HepG2 (cell line): ENCODE results near the gene MC1R. TPM values are rescaled to one million over a fixed set of nuclear protein-coding genes. Genes with fewer than 3 reads are reported as not detected.

Experiments used
- ATF7-NPFF ChIP-seq: sonication (generic); formaldehyde crosslinking; IDR thresholded peaks from 2 replicates; pipeline ENCODE4 v1.8.1; 2023; ENCODE audit warnings: mild to moderate bottlenecking, low read depth, missing genetic modification reagents, moderate library complexity
- HHEX ChIP-seq: IDR thresholded peaks from 2 replicates; pipeline ENCODE4 v1.6.1; 2016; ENCODE audit warnings: control low read depth
- HOXA3 ChIP-seq: sonication (generic); formaldehyde crosslinking; IDR thresholded peaks from 2 replicates; pipeline ENCODE4 v1.5.0; 2020; ENCODE audit warnings: missing genetic modification reagents
- NCOA2 ChIP-seq: sonication (generic); formaldehyde crosslinking; IDR thresholded peaks from 2 replicates; pipeline ENCODE4 v1.8.0; 2022; ENCODE audit warnings: inconsistent platforms
- NFYC ChIP-seq: IDR thresholded peaks from 2 replicates; pipeline ENCODE4 v1.6.1; 2016; ENCODE audit warnings: missing genetic modification reagents, missing compliant biosample characterization
- POLR2AphosphoS5 ChIP-seq: IDR thresholded peaks from 2 replicates; pipeline ENCODE4 v1.6.1; 2012; ENCODE audit warnings: low read depth, low read length
- SMAD1 ChIP-seq: sonication (generic); formaldehyde crosslinking; IDR thresholded peaks from 2 replicates; pipeline ENCODE4 v1.4.0; 2020; ENCODE audit warnings: missing genetic modification reagents, low read depth, mild to moderate bottlenecking, borderline replicate concordance
- SUZ12 ChIP-seq: fragments of 150-350 bp; IDR thresholded peaks from 2 replicates; pipeline ENCODE4 v1.6.1; 2014; ENCODE audit warnings: low read depth, low read length
- THAP11 ChIP-seq: IDR thresholded peaks from 2 replicates; pipeline ENCODE4 v1.6.1; 2016; ENCODE audit warnings: missing biosample characterization, missing genetic modification reagents
- ZBTB38 ChIP-seq: sonication (generic); formaldehyde crosslinking; IDR thresholded peaks from 2 replicates; pipeline ENCODE4 v1.5.1; 2020; ENCODE audit warnings: mild to moderate bottlenecking, missing genetic modification reagents
- ZFP37 ChIP-seq: sonication (generic); formaldehyde crosslinking; IDR thresholded peaks from 2 replicates; pipeline ENCODE4 v1.4.0; 2020; ENCODE audit warnings: missing genetic modification reagents, borderline replicate concordance
- ZKSCAN1 ChIP-seq: fragments of 150-350 bp; IDR thresholded peaks from 2 replicates; pipeline ENCODE4 v1.6.1; 2014; ENCODE audit warnings: low read length
- ZNF337 ChIP-seq: sonication (generic); formaldehyde crosslinking; IDR thresholded peaks from 2 replicates; pipeline ENCODE4 v1.5.1; 2020; ENCODE audit warnings: missing genetic modification reagents, low read depth, mild to moderate bottlenecking, borderline replicate concordance
- ZNF496 ChIP-seq: sonication (generic); formaldehyde crosslinking; IDR thresholded peaks from 2 replicates; pipeline ENCODE4 v1.8.1; 2023; ENCODE audit warnings: mild to moderate bottlenecking, moderate library complexity, missing genetic modification reagents; ENCODE audit not compliant: insufficient replicate concordance
- ZNF563 ChIP-seq: sonication (generic); formaldehyde crosslinking; IDR thresholded peaks from 2 replicates; pipeline ENCODE4 v1.8.0; 2022; ENCODE audit warnings: mild to moderate bottlenecking, moderate library complexity, missing genetic modification reagents
- ZNF598 ChIP-seq: sonication (generic); formaldehyde crosslinking; IDR thresholded peaks from 2 replicates; pipeline ENCODE4 v1.5.1; 2020; ENCODE audit warnings: mild to moderate bottlenecking, missing genetic modification reagents, borderline replicate concordance
- ZNF883 ChIP-seq: sonication (generic); formaldehyde crosslinking; IDR thresholded peaks from 2 replicates; pipeline ENCODE4 v1.5.1; 2020; ENCODE audit warnings: mild to moderate bottlenecking, missing genetic modification reagents; ENCODE audit errors: not compliant biosample characterization
- polyA plus RNA-seq, 8 experiments: library from polyadenylated mRNA; depleted of rRNA in 3 of 8; stranded (reverse) in 7 of 8; unstranded in 1 of 8; fragments of >200 nt; fragmentation: Illumina TruSeq in 4 of 8; extraction: Trizol in 4 of 8; gene quantifications; 2 replicates each; pipeline versions ENCODE4 v1.2.1 to v1.2.3, GENCODE V29; 2011 to 2016; ENCODE audit warnings: low read depth in 4 of 8, missing spikeins in 1 of 8, mixed read lengths in 1 of 8; ENCODE audit not compliant: insufficient read depth in 1 of 8
- total RNA-seq, 5 experiments: library from RNA; depleted of rRNA; stranded (reverse); fragments of >200 nt; fragmentation: Illumina TruSeq; extraction: Trizol; gene quantifications; 2 replicates each; pipeline ENCODE4 v1.2.3, GENCODE V29; 2016; ENCODE audit warnings: low read depth in 1 of 5
- TF ChIP-seq, protein P1 (sequence below): sonication (generic); formaldehyde crosslinking; conservative IDR thresholded peaks from 2 replicates; pipeline ENCODE4 v1.4.0; 2020; ENCODE audit warnings: mild to moderate bottlenecking, missing genetic modification reagents, moderate library complexity
- TF ChIP-seq, protein P2 (sequence below): sonication (generic); formaldehyde crosslinking; IDR thresholded peaks from 2 replicates; pipeline ENCODE4 v1.8.0; 2022; ENCODE audit warnings: missing genetic modification reagents, mild to moderate bottlenecking, inconsistent platforms, borderline replicate concordance
- TF ChIP-seq, protein P3 (sequence below): IDR thresholded peaks from 2 replicates; pipeline ENCODE4 v1.6.1; 2016; ENCODE audit warnings: missing compliant biosample characterization, missing genetic modification reagents, borderline replicate concordance

Gene MC1R
- total and polyA plus RNA-seq, 2 of the 13 experiments (the other 11 are each of a cell fraction or from before 2014, with no cell fraction given), result 9.1 to 14.8 TPM

DNA sequence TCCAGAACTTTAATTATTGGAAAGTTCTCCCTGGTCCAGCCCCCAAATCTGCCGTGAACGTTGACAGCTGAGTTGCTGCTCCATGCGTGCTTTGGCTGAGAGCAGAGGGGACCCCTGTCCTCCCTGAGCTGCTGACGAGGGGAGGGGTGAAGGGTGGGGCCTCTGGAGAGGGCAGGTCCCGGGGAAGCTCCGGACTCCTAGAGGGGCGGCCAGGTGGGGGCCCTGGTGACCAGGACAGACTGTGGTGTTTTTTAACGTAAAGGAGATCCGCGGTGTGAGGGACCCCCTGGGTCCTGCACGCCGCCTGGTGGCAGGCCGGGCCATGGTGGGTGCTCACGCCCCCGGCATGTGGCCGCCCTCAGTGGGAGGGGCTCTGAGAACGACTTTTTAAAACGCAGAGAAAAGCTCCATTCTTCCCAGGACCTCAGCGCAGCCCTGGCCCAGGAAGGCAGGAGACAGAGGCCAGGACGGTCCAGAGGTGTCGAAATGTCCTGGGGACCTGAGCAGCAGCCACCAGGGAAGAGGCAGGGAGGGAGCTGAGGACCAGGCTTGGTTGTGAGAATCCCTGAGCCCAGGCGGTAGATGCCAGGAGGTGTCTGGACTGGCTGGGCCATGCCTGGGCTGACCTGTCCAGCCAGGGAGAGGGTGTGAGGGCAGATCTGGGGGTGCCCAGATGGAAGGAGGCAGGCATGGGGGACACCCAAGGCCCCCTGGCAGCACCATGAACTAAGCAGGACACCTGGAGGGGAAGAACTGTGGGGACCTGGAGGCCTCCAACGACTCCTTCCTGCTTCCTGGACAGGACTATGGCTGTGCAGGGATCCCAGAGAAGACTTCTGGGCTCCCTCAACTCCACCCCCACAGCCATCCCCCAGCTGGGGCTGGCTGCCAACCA lies at the start of gene MC1R (continued):
- TF ChIP-seq, protein P1, sequence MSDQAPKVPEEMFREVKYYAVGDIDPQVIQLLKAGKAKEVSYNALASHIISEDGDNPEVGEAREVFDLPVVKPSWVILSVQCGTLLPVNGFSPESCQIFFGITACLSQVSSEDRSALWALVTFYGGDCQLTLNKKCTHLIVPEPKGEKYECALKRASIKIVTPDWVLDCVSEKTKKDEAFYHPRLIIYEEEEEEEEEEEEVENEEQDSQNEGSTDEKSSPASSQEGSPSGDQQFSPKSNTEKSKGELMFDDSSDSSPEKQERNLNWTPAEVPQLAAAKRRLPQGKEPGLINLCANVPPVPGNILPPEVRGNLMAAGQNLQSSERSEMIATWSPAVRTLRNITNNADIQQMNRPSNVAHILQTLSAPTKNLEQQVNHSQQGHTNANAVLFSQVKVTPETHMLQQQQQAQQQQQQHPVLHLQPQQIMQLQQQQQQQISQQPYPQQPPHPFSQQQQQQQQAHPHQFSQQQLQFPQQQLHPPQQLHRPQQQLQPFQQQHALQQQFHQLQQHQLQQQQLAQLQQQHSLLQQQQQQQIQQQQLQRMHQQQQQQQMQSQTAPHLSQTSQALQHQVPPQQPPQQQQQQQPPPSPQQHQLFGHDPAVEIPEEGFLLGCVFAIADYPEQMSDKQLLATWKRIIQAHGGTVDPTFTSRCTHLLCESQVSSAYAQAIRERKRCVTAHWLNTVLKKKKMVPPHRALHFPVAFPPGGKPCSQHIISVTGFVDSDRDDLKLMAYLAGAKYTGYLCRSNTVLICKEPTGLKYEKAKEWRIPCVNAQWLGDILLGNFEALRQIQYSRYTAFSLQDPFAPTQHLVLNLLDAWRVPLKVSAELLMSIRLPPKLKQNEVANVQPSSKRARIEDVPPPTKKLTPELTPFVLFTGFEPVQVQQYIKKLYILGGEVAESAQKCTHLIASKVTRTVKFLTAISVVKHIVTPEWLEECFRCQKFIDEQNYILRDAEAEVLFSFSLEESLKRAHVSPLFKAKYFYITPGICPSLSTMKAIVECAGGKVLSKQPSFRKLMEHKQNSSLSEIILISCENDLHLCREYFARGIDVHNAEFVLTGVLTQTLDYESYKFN, result peak; percentile 9; the same call in 1 of the 2 replicates
- TF ChIP-seq ZKSCAN1 (no peak), THAP11 (CRISPR knock-in tag) (peak; percentile 71), ATF7-NPFF (no peak; the same call in none of the 2 replicates), NCOA2 (CRISPR knock-in tag) (peak; percentile 48), ZNF883 (CRISPR knock-in tag) (peak; percentile 7), ZNF598 (CRISPR knock-in tag) (peak; percentile 6; the same call in 1 of the 2 replicates), ZNF563 (peak; percentile 77; the same call in 1 of the 2 replicates), ZBTB38 (peak; percentile 83), ZNF496 (CRISPR knock-in tag) (no peak), POLR2AphosphoS5 (peak; percentile 88), NFYC (CRISPR knock-in tag) (peak; percentile 36; the same call in 1 of the 2 replicates), ZFP37 (CRISPR knock-in tag) (peak; percentile 90; the same call in 1 of the 2 replicates), SMAD1 (CRISPR knock-in tag) (peak; percentile 40; the same call in 1 of the 2 replicates), HHEX (CRISPR knock-in tag) (no peak), ZNF337 (CRISPR knock-in tag) (no peak), HOXA3 (peak; percentile 86), SUZ12 (no peak)
- TF ChIP-seq, protein P2, sequence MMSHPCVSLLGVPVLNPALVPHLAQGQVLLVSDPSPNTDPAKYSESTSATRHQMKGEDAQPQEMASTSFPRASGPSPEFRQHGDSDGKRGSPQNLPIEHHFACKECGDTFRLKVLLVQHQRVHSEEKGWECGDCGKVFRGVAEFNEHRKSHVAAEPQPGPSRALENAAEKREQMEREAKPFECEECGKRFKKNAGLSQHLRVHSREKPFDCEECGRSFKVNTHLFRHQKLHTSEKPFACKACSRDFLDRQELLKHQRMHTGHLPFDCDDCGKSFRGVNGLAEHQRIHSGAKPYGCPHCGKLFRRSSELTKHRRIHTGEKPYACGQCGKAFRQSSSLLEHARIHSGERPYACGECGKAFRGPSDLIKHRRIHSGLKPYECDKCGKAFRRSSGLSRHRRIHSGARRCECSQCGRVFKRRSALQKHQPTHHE, result peak; percentile 83; the same call in 1 of the 2 replicates
- TF ChIP-seq, protein P3, sequence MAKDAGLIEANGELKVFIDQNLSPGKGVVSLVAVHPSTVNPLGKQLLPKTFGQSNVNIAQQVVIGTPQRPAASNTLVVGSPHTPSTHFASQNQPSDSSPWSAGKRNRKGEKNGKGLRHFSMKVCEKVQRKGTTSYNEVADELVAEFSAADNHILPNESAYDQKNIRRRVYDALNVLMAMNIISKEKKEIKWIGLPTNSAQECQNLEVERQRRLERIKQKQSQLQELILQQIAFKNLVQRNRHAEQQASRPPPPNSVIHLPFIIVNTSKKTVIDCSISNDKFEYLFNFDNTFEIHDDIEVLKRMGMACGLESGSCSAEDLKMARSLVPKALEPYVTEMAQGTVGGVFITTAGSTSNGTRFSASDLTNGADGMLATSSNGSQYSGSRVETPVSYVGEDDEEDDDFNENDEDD (CRISPR knock-in tag), result peak; percentile 89
